Colonic mucosa (tissue), 4 donors: Measurements from ENCODE around the gene PRKACA. TPM values are rescaled to one million over a fixed set of nuclear protein-coding genes. Genes with fewer than 3 reads are reported as not detected.
"Not testable (repeated sequence)": the region's sequence is repeated elsewhere in the genome, so short reads cannot be mapped to it uniquely, and the experiment has no call there.

Experiments used
- DNase-seq: peaks from one replicate; pipeline ENCODE4 v3.0.0-alpha.2; 2020
- H3K27ac ChIP-seq: fragments of 200-600 bp; one replicate; pipeline ENCODE4 v1.8.0; 2021
- H3K27me3 ChIP-seq: fragments of 200-600 bp; one replicate; pipeline ENCODE4 v1.8.0; 2021
- H3K36me3 ChIP-seq: fragments of 200-600 bp; one replicate; pipeline ENCODE4 v1.8.0; 2021
- H3K4me1 ChIP-seq: fragments of 200-600 bp; one replicate; pipeline ENCODE4 v1.8.0; 2021; ENCODE audit warnings: mild to moderate bottlenecking
- H3K4me3 ChIP-seq: fragments of 200-600 bp; one replicate; pipeline ENCODE4 v1.8.0; 2021
- H3K9ac ChIP-seq, 2 donors: one replicate each; pipeline ENCODE4 v1.7.0; 2013; ENCODE audit warnings: control low read depth in 2 of 2, low read depth in 2 of 2, low read length in 2 of 2
- H3K9me3 ChIP-seq: fragments of 200-600 bp; one replicate; pipeline ENCODE4 v1.8.0; 2021
- CTCF ChIP-seq: fragments of 200-600 bp; IDR thresholded peaks from one replicate; pipeline ENCODE4 v1.8.0; 2022; ENCODE audit warnings: antibody characterized with exemption, mild to moderate bottlenecking
- intact Hi-C: fragments of 100-400 bp; cut with DNase I; formaldehyde crosslinking; loops from one replicate; pipeline ENCODE4 v1.14.1; 2022
- total RNA-seq, 2 donors: library from RNA; stranded (reverse); fragmentation: NEBNext Ultra II Directional in 1 of 2; extraction: Animal tissue kit (Norgen Biotek cat#: 25700) in 1 of 2; gene quantifications; one replicate each; pipeline ENCODE4 v1.2.1, GENCODE V29; 2021
- donor health status: healthy.
- donor health status: DM: no; HTN: no; CAD: no.
- donor health status: DM: no; HTN: no; CAD: no.

PRKACA gene
- total RNA-seq, 2 donors from 2014 or later, result 71.0 to 89.3 TPM

- DNase-seq, result no peak
- TF ChIP-seq CTCF, result no peak
- Histone ChIP-seq H3K27me3 (no peaks in the 10 kb centered on the region), H3K27ac (no peak overlapping the region), H3K9ac (no peak overlapping the region), H3K4me3 (no peak overlapping the region), H3K9me3 (no peaks in the 10 kb centered on the region), H3K36me3 (no peaks in the 10 kb centered on the region), H3K4me1 (no peaks in the 10 kb centered on the region)
- intact Hi-C loops, result no loop called here
Observed at GRCh38 chr19:14050512-14050911, 67.0 kb downstream of the PRKACA start.

GRCh38 chr19:14048443-14049153, 69.0 kb downstream of the PRKACA start:
- intact Hi-C loops, result loop anchor here (10.0 kb wide), 1 partner anchor 164 kb away; no protein-coding TSS in a partner anchor
- TF ChIP-seq CTCF, result peak; percentile 95

DNA sequence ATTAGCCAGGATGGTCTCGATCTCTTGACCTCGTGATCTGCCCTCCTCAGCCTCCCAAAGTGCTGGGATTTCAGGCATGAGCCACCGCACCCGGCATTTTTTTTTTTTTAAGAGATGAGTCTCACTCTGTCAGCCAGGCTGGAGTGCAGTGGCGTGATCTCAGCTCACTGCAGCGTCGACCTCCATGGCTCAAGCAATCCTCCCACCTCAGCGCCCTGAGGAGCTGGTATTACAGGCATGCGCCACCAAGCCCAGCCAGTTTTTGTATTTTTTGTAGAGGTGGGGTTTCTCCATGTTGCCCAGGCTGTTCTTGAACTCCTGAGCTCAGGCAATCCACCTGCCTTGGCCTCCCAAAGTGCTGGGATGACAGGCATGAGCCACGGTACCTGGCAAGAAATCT, 69.7 kb downstream of the PRKACA start:
- H3K27ac ChIP-seq, H3K4me3 ChIP-seq, H3K36me3 ChIP-seq, H3K27me3 ChIP-seq, H3K4me1 ChIP-seq, H3K9me3 ChIP-seq, DNase-seq, H3K9ac ChIP-seq: not testable (repeated sequence)
- intact Hi-C loops, result loop anchor here (10.0 kb wide), 1 partner anchor 163 kb away; no protein-coding TSS in a partner anchor

More at GRCh38 chr19:14048443-14049153, 69.0 kb downstream of the PRKACA start:
- Histone ChIP-seq H3K36me3 (no peaks in the 10 kb centered on the region), H3K9me3 (no peaks in the 10 kb centered on the region), H3K27ac (no peak overlapping the region), H3K4me3 (no peak overlapping the region), H3K4me1 (no peaks in the 10 kb centered on the region), H3K27me3 (no peaks in the 10 kb centered on the region), H3K9ac (no peak overlapping the region)
- peak; percentile 80 for DNase-seq

GRCh38 chr19:14042659-14043608, 74.6 kb downstream of the PRKACA start:
- intact Hi-C loops, result loop anchor here (10.0 kb wide), 1 partner anchor 158 kb away; no protein-coding TSS in a partner anchor
- H3K27me3 ChIP-seq, H3K27ac ChIP-seq, H3K36me3 ChIP-seq, H3K9me3 ChIP-seq, H3K4me3 ChIP-seq, H3K4me1 ChIP-seq, H3K9ac ChIP-seq: not testable (repeated sequence)
- TF ChIP-seq CTCF, result peak; percentile 44
- peak; percentile 60 for DNase-seq

Other genes with a start within 250 kb of the PRKACA start
- gene NANOS3, start 240.6 kb downstream of the PRKACA start, total RNA-seq, result not detected
- gene BRME1, start 211.6 kb downstream of the PRKACA start, total RNA-seq, result 10 to 100 TPM in 1 of 2 donors, 1 to 10 TPM in 1; 5.9 to 20.0 TPM
- 100 to 1,000 TPM in 1 of 2 donors, 10 to 100 TPM in 1; 81.0 to 123 TPM for gene CC2D1A, start 211.6 kb downstream of the PRKACA start, total RNA-seq
- 1 to 10 TPM; 4.1 to 4.4 TPM for gene PODNL1, start 179.3 kb downstream of the PRKACA start, total RNA-seq
- gene DCAF15, start 165.3 kb downstream of the PRKACA start, total RNA-seq, result 10 to 100 TPM; 30.2 to 55.1 TPM
- 10 to 100 TPM; 13.1 to 20.9 TPM for gene RFX1, start 111.4 kb downstream of the PRKACA start, total RNA-seq
- not detected for gene RLN3, start 89.6 kb downstream of the PRKACA start, total RNA-seq
- 1 to 10 TPM; 2.5 to 3.2 TPM for gene IL27RA, start 86.0 kb downstream of the PRKACA start, total RNA-seq
- gene PALM3, start 55.7 kb downstream of the PRKACA start, total RNA-seq, result 1 to 10 TPM in 1 of 2 donors, under 1 TPM in 1; 0.37 to 1.6 TPM
- 10 to 100 TPM; 32.7 to 50.0 TPM for gene MISP3, start 45.0 kb downstream of the PRKACA start, total RNA-seq
- under 1 TPM in 1 of 2 donors, not detected in 1; 0.19 TPM for gene C19orf67, start 32.0 kb downstream of the PRKACA start, total RNA-seq
- gene SAMD1, start 27.0 kb downstream of the PRKACA start, total RNA-seq, result 10 to 100 TPM; 52.9 to 91.3 TPM
- gene ASF1B, start 18.8 kb upstream of the PRKACA start, total RNA-seq, result 10 to 100 TPM; 12.9 to 64.0 TPM
- 10 to 100 TPM; 18.4 to 28.0 TPM for gene ADGRL1, start 88.4 kb upstream of the PRKACA start, total RNA-seq